HG03196 (cell line): ENCODE data around the gene GPC2.
"Not testable (repeated sequence)": the region's sequence is repeated elsewhere in the genome, so short reads cannot be mapped to it uniquely, and the experiment has no call there.

Experiments
- ATAC-seq: cut with Tn5 transposase; IDR thresholded peaks from one replicate; pipeline ENCODE4 v1.9.1; 2021; ENCODE audit not compliant: unreplicated experiment

The GPC2 gene

GRCh38 chr7:100208911-100209408, 31.8 kb upstream of the GPC2 start:
- peak; percentile 54 for ATAC-seq

- ATAC-seq = no peak
Observed at GRCh38 chr7:100204454-100204853, 27.3 kb upstream of the GPC2 start.

- ATAC-seq = no peak
Observed at GRCh38 chr7:100200693-100201092, 23.5 kb upstream of the GPC2 start.

- no peak for ATAC-seq
Observed at GRCh38 chr7:100198266-100198665, 21.1 kb upstream of the GPC2 start.

GRCh38 chr7:100195901-100196322, 18.7 kb upstream of the GPC2 start:
- ATAC-seq = not testable (repeated sequence)

- ATAC-seq = no peak
Observed at GRCh38 chr7:100195222-100195621, 18.0 kb upstream of the GPC2 start.

GRCh38 chr7:100192969-100193368, 15.8 kb upstream of the GPC2 start:
- no peak for ATAC-seq

GRCh38 chr7:100192281-100192862, 15.2 kb upstream of the GPC2 start:
- not testable (repeated sequence) for ATAC-seq

- ATAC-seq = no peak
Observed at GRCh38 chr7:100191775-100192174, 14.6 kb upstream of the GPC2 start.

- ATAC-seq = no peak
Observed at GRCh38 chr7:100190048-100190711, 13.0 kb upstream of the GPC2 start.

GRCh38 chr7:100189061-100189460, 11.9 kb upstream of the GPC2 start:
- no peak for ATAC-seq

GRCh38 chr7:100185726-100186125, 8.5 kb upstream of the GPC2 start:
- ATAC-seq = no peak

GRCh38 chr7:100183090-100183489, 5.9 kb upstream of the GPC2 start:
- ATAC-seq = not testable (repeated sequence)

- not testable (repeated sequence) for ATAC-seq
Observed at GRCh38 chr7:100182616-100183015, 5.4 kb upstream of the GPC2 start.

GRCh38 chr7:100180084-100180483, 2.9 kb upstream of the GPC2 start:
- ATAC-seq = not testable (repeated sequence)

- no peak for ATAC-seq
Observed at GRCh38 chr7:100176096-100177044, 811 bp downstream of the GPC2 start.

GRCh38 chr7:100175296-100175935, 1.8 kb downstream of the GPC2 start:
- no peak for ATAC-seq

- no peak for ATAC-seq
Observed at GRCh38 chr7:100174582-100174981, 2.6 kb downstream of the GPC2 start.

GRCh38 chr7:100173806-100174495, 3.2 kb downstream of the GPC2 start:
- ATAC-seq = no peak

GRCh38 chr7:100171840-100172239, 5.3 kb downstream of the GPC2 start:
- ATAC-seq = no peak
